ENCODE data around the gene SLC12A2.
A peak's percentile ranks its signal among the peaks of the same experiment; 100 is the strongest.

SLC12A2 gene

GRCh38 chr5:128172102-128172501 lies 88.5 kb downstream of the SLC12A2 start:
- DNase-seq (ENCODE audit: low spot score) = no peak

- DNase-seq (ENCODE audit: low spot score) = no peak
Observed at GRCh38 chr5:128174951-128175350, 91.4 kb downstream of the SLC12A2 start.

- DNase-seq (ENCODE audit: low spot score) = no peak
Observed at GRCh38 chr5:128192368-128192767, 108.8 kb downstream of the SLC12A2 start.

- no peak for DNase-seq (ENCODE audit: low spot score)
Observed at GRCh38 chr5:128193665-128194390, 110.3 kb downstream of the SLC12A2 start.

GRCh38 chr5:128195316-128195715 lies 111.8 kb downstream of the SLC12A2 start:
- DNase-seq (ENCODE audit: low spot score) = no peak

- no peak for DNase-seq (ENCODE audit: low spot score)
Observed at GRCh38 chr5:128196080-128196479, 112.5 kb downstream of the SLC12A2 start.

- peak; percentile 16 for DNase-seq (ENCODE audit: low spot score)
Observed at GRCh38 chr5:128196791-128197190, 113.2 kb downstream of the SLC12A2 start.

GRCh38 chr5:128197896-128198522 lies 114.4 kb downstream of the SLC12A2 start:
- peak; percentile 44 for DNase-seq (ENCODE audit: low spot score)

- no peak for DNase-seq (ENCODE audit: low spot score)
Observed at GRCh38 chr5:128199104-128199503, 115.5 kb downstream of the SLC12A2 start.

- no peak for DNase-seq (ENCODE audit: low spot score)
Observed at GRCh38 chr5:128199611-128200010, 116.0 kb downstream of the SLC12A2 start.

GRCh38 chr5:128201065-128201926 lies 117.7 kb downstream of the SLC12A2 start:
- peak; percentile 83 for DNase-seq (ENCODE audit: low spot score)

GRCh38 chr5:128202320-128202719 lies 118.8 kb downstream of the SLC12A2 start:
- DNase-seq (ENCODE audit: low spot score) = no peak

GRCh38 chr5:128208436-128208835 lies 124.9 kb downstream of the SLC12A2 start:
- no peak for DNase-seq (ENCODE audit: low spot score)

GRCh38 chr5:128212191-128212806 lies 128.7 kb downstream of the SLC12A2 start:
- DNase-seq (ENCODE audit: low spot score) = no peak

GRCh38 chr5:128213340-128213739 lies 129.8 kb downstream of the SLC12A2 start:
- DNase-seq (ENCODE audit: low spot score) = peak; percentile 27

- no peak for DNase-seq (ENCODE audit: low spot score)
Observed at GRCh38 chr5:128213833-128214232, 130.3 kb downstream of the SLC12A2 start.

GRCh38 chr5:128216285-128216684 lies 132.7 kb downstream of the SLC12A2 start:
- no peak for DNase-seq (ENCODE audit: low spot score)

GRCh38 chr5:128216860-128217531 lies 133.4 kb downstream of the SLC12A2 start:
- DNase-seq (ENCODE audit: low spot score) = no peak

GRCh38 chr5:128220841-128221240 lies 137.3 kb downstream of the SLC12A2 start:
- no peak for DNase-seq (ENCODE audit: low spot score)

- DNase-seq (ENCODE audit: low spot score) = no peak
Observed at GRCh38 chr5:128224336-128224735, 140.8 kb downstream of the SLC12A2 start.

GRCh38 chr5:128225245-128226030 lies 141.9 kb downstream of the SLC12A2 start:
- DNase-seq (ENCODE audit: low spot score) = no peak
